K562 (cell line): ENCODE data around the gene MERTK. TPM values are rescaled to one million over a fixed set of nuclear protein-coding genes. Genes with fewer than 3 reads are reported as not detected.

Source experiments
- ATAC-seq: fragments of 200-7000 bp; cut with Tn5 transposase; 3 replicates; pipeline ENCODE4 v1.9.1; 2020; ENCODE audit warnings: moderate library complexity
- BruUV-seq: library from RNA; stranded (reverse); fragments of 400-500 nt; replicated peaks from 2 replicates; lab custom pipeline; 2021; lab: Mats Ljungman, UMichigan
- CTCF ChIA-PET: fragments of 300-600 bp; formaldehyde crosslinking; extraction: SDS; loops from one replicate; lab custom pipeline; 2021; ENCODE audit warnings: low intra/inter-chr PET ratio; lab: Yijun Ruan, JAX
- POLR2A ChIA-PET: fragments of 300-600, 350-650 bp; sonication (Branson Sonifier 250); formaldehyde crosslinking; extraction: SDS; loops from one replicate; lab custom pipeline; 2021; ENCODE audit warnings: antibody characterized with exemption, inconsistent platforms; lab: Yijun Ruan, JAX
- DNase-seq, 4 experiments: peaks; one replicate each; pipeline versions ENCODE4 v3.0.0 to v3.0.0-alpha.2; 2011 to 2018; ENCODE audit warnings: low spot score in 3 of 4, mixed read lengths in 3 of 4; ENCODE audit errors: extremely low read depth in 1 of 4
- FAIRE-seq: peaks from 2 replicates; lab custom pipeline; 2011; peaks lifted over from hg19 to GRCh38; lab: Jason Lieb, UNC
- H2AFZ ChIP-seq: 2 replicates; pipeline ENCODE4 v1.6.0; 2011; ENCODE audit warnings: low read depth, low read length, control low read depth, inconsistent platforms
- H3K27ac ChIP-seq: fragments of 200-600 bp; 3 replicates; pipeline ENCODE4 v1.8.0; 2011; ENCODE audit warnings: low read depth, mild to moderate bottlenecking, control low read depth, inconsistent platforms, low read length, moderate library complexity, mixed read lengths; ENCODE audit errors: extremely low read depth
- H3K27me3 ChIP-seq, 2 experiments: fragments of 300-600 bp in 1 of 2; 2 replicates in 1 of 2; 3 replicates in 1 of 2; pipeline versions ENCODE4 v1.6.0 to v1.8.0; 2011; ENCODE audit warnings: inconsistent platforms in 2 of 2, low read length in 2 of 2, mild to moderate bottlenecking in 1 of 2, mixed read lengths in 1 of 2, moderate library complexity in 1 of 2; ENCODE audit not compliant: control insufficient read depth in 2 of 2, insufficient read depth in 2 of 2
- H3K36me3 ChIP-seq: fragments of 300-600 bp; 3 replicates; pipeline ENCODE4 v1.8.0; 2011; ENCODE audit warnings: mild to moderate bottlenecking, low read length, inconsistent platforms; ENCODE audit not compliant: control insufficient read depth, insufficient read depth
- H3K4me1 ChIP-seq, 2 experiments: fragments of 200-600 bp in 1 of 2; replicated peaks in 1 of 2; 2 replicates in 1 of 2; 3 replicates in 1 of 2; pipeline versions ENCODE4 v1.5.1 to v1.8.0; 2011; ENCODE audit warnings: inconsistent platforms in 2 of 2, low read length in 2 of 2, mild to moderate bottlenecking in 1 of 2, mixed read lengths in 1 of 2, moderate library complexity in 1 of 2; ENCODE audit not compliant: control insufficient read depth in 2 of 2, insufficient read depth in 2 of 2
- H3K4me2 ChIP-seq: 2 replicates; pipeline ENCODE4 v1.6.1; 2011; ENCODE audit warnings: low read length, control low read depth, inconsistent platforms, mixed read lengths; ENCODE audit not compliant: insufficient read depth
- H3K4me3 ChIP-seq: fragments of 200-600 bp; sonication (generic), shearing (Covaris generic); 2 replicates; pipeline ENCODE4 v1.5.1; 2016; ENCODE audit warnings: control low read depth, inconsistent platforms
- H3K79me2 ChIP-seq: fragments of 200-600 bp; 3 replicates; pipeline ENCODE4 v1.8.0; 2011; ENCODE audit warnings: low read length, inconsistent platforms; ENCODE audit not compliant: control insufficient read depth, insufficient read depth
- H3K9ac ChIP-seq, 2 experiments: 2 replicates each; pipeline versions ENCODE4 v1.6.0 to v1.6.1; 2011; ENCODE audit warnings: low read depth in 2 of 2, low read length in 2 of 2, control low read depth in 1 of 2, inconsistent platforms in 1 of 2, mild to moderate bottlenecking in 1 of 2, mixed read lengths in 1 of 2; ENCODE audit not compliant: insufficient read depth in 1 of 2
- H3K9me1 ChIP-seq: one replicate; pipeline ENCODE4 v1.6.0; 2011; ENCODE audit warnings: inconsistent platforms, mild to moderate bottlenecking, low read length, moderate library complexity; ENCODE audit not compliant: control insufficient read depth, insufficient read depth
- H3K9me3 ChIP-seq: replicated peaks from 2 replicates; pipeline ENCODE4 v1.5.1; 2011; ENCODE audit warnings: low read depth, low read length, inconsistent platforms; ENCODE audit not compliant: control insufficient read depth, insufficient read depth
- H4K20me1 ChIP-seq: replicated peaks from 2 replicates; pipeline ENCODE4 v1.6.1; 2011; ENCODE audit warnings: low read length, inconsistent platforms, mixed read lengths; ENCODE audit not compliant: control insufficient read depth, insufficient read depth
- BCOR ChIP-seq: fragments of 450-650 bp; IDR thresholded peaks from 2 replicates; pipeline ENCODE4 v1.6.1; 2016
- BHLHE40 ChIP-seq: IDR thresholded peaks from 2 replicates; pipeline ENCODE4 v1.6.1; 2011; ENCODE audit warnings: low read length, improper control_type of control experiment
- ETV1 ChIP-seq: fragments of 450-650 bp; conservative IDR thresholded peaks from 2 replicates; pipeline ENCODE4 v1.6.1; 2016; ENCODE audit warnings: missing genetic modification characterization, control low read depth, low read depth, missing compliant biosample characterization
- NCOA2 ChIP-seq, 2 experiments: fragments of 450-650 bp; IDR thresholded peaks; 2 replicates each; pipeline ENCODE4 v1.6.1; 2018; ENCODE audit warnings: mild to moderate bottlenecking in 2 of 2, moderate library complexity in 1 of 2; ENCODE audit not compliant: partially characterized antibody in 2 of 2
- SMAD2 ChIP-seq: fragments of 150-350 bp; IDR thresholded peaks from 2 replicates; pipeline ENCODE4 v1.6.1; 2014; ENCODE audit warnings: low read depth, mild to moderate bottlenecking, low read length
- SMARCA4 ChIP-seq: fragments of 450-650 bp; IDR thresholded peaks from 2 replicates; pipeline ENCODE4 v1.6.1; 2016
- VEZF1 ChIP-seq: fragments of 200-800 bp; sonication (Bioruptor generic); IDR thresholded peaks from 2 replicates; pipeline ENCODE4 v1.6.1; 2017; ENCODE audit warnings: missing genetic modification characterization, missing compliant biosample characterization
- ZNF212 ChIP-seq: fragments of 450-650 bp; formaldehyde crosslinking; IDR thresholded peaks from 2 replicates; pipeline ENCODE4 v1.4.0; 2020; ENCODE audit warnings: mild to moderate bottlenecking
- ZNF764 ChIP-seq: fragments of 250-450 bp; sonication (Bioruptor Pico); IDR thresholded peaks from 2 replicates; pipeline ENCODE4 v1.4.0; 2020; ENCODE audit warnings: low read depth, mild to moderate bottlenecking, moderate library complexity
- WGBS: fragments of 100-300 bp; shearing (Covaris generic); methylation state at CpG from one replicate; pipeline ENCODE4 v1.1.6; 2016; ENCODE audit warnings: low coverage, mixed read lengths; ENCODE audit not compliant: insufficient coverage; ENCODE audit errors: missing lambda C conversion rate; 5-methylcytosine and 5-hydroxymethylcytosine counted together
- in situ Hi-C: fragments of 300-500 bp; cut with MboI; formaldehyde crosslinking; loops from 4 replicates; pipeline ENCODE4 v1.15.0; 2018; ENCODE audit warnings: inconsistent platforms, mixed read lengths
- intact Hi-C: fragments of 100-400 bp; cut with micrococcal nuclease; formaldehyde crosslinking; loops from 2 replicates; pipeline ENCODE4 v1.14.2; 2022
- polyA plus RNA-seq, 8 experiments: library from polyadenylated mRNA; depleted of rRNA in 4 of 8; stranded (reverse) in 5 of 8; unstranded in 3 of 8; fragments of >200 nt; fragmentation: Nextera tagmentation in 2 of 8; fragmentation: Illumina TruSeq in 1 of 8; extraction: Ambion mirVana in 2 of 8; extraction: Trizol in 1 of 8; gene quantifications; 2 replicates each; pipeline versions ENCODE4 v1.2.1 to v1.2.3, GENCODE V29; 2011 to 2014; ENCODE audit warnings: inconsistent platforms in 1 of 8, missing spikeins in 1 of 8
- total RNA-seq, 7 experiments: library from RNA; depleted of rRNA in 6 of 7; stranded (reverse); fragments of >200 nt in 6 of 7; fragmentation: Illumina TruSeq in 2 of 7; extraction: Trizol in 2 of 7; gene quantifications; 2 replicates each; pipeline versions ENCODE4 v1.2.1 to v1.2.3, GENCODE V29; 2011 to 2021; ENCODE audit warnings: low replicate concordance in 1 of 7
- TF ChIP-seq, protein P1 (sequence below): fragments of 250-450 bp; sonication (Bioruptor Pico); IDR thresholded peaks from 2 replicates; pipeline ENCODE4 v1.5.0; 2021

Gene MERTK
- total and polyA plus RNA-seq, 9 of the 15 experiments (the other 6 are each of a cell fraction or from before 2014, with no cell fraction given): 0.23 to 1.6 (median 0.74) TPM

GRCh38 chr2:112065966-112066365 lies 167.6 kb downstream of the MERTK start:
- H3K9me3 ChIP-seq: no peaks in the 10 kb centered on the region
- no peaks in the 10 kb centered on the region for H3K79me2 ChIP-seq
- DNase-seq: no peak
- H3K36me3 ChIP-seq: peaks cover 50% of the 10 kb centered on the region
- no peak overlapping the region for H3K9ac ChIP-seq
- no peaks in the 10 kb centered on the region for H3K4me1 ChIP-seq
- no peaks in the 10 kb centered on the region for H3K9me1 ChIP-seq
- no peak overlapping the region for H3K4me3 ChIP-seq
- no peak for ATAC-seq
- in situ Hi-C loops: no loop called here
- ChIA-PET POLR2A (no interaction called here), CTCF (no interaction called here)
- WGBS: 6% methylated on average over 1 of the region's 1 CpG
- no peaks in the 10 kb centered on the region for H4K20me1 ChIP-seq
- FAIRE-seq: no peak
- no peak overlapping the region for H3K27ac ChIP-seq
- no peak overlapping the region for H2AFZ ChIP-seq
- BruUV-seq: no TSS peak
- intact Hi-C loops: no loop called here
- no peak overlapping the region for H3K4me2 ChIP-seq
- H3K27me3 ChIP-seq: no peaks in the 10 kb centered on the region
- no peak for TF ChIP-seq ZNF212 (CRISPR knock-in tag)
- TF ChIP-seq ZNF764: no peak
- no peak for TF ChIP-seq BCOR
- no peak for TF ChIP-seq SMAD2
- TF ChIP-seq, protein P1, sequence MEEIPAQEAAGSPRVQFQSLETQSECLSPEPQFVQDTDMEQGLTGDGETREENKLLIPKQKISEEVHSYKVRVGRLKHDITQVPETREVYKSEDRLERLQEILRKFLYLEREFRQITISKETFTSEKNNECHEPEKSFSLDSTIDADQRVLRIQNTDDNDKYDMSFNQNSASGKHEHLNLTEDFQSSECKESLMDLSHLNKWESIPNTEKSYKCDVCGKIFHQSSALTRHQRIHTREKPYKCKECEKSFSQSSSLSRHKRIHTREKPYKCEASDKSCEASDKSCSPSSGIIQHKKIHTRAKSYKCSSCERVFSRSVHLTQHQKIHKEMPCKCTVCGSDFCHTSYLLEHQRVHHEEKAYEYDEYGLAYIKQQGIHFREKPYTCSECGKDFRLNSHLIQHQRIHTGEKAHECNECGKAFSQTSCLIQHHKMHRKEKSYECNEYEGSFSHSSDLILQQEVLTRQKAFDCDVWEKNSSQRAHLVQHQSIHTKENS: no peak
- no peak for TF ChIP-seq ETV1 (tag)
- TF ChIP-seq VEZF1 (CRISPR knock-in tag): no peak
- no peak for TF ChIP-seq BHLHE40
- TF ChIP-seq NCOA2 (IDR thresholded peaks at IDR 0.05; ENCODE audit: partially characterized antibody in 2 of 2): no peak
- no peak for TF ChIP-seq SMARCA4
- TF ChIP-seq, all 486 proteins: peak for 0
